Measurements from ENCODE around the gene ECEL1.
"Not testable (repeated sequence)": the region's sequence is repeated elsewhere in the genome, so short reads cannot be mapped to it uniquely, and the experiment has no call there.

Gene ECEL1

GRCh38 chr2:232449964-232450363, 37.7 kb downstream of the ECEL1 start:
- no peak for DNase-seq (ENCODE audit: low read depth)
- no peak overlapping the region for H3K4me3 ChIP-seq (replicated peaks; ENCODE audit: low read depth, low read length)
- no peak for TF ChIP-seq CTCF (IDR thresholded peaks at IDR 0.05; ENCODE audit: low read length, missing control alignments)

- no peak for DNase-seq (ENCODE audit: low read depth)
- H3K4me3 ChIP-seq (replicated peaks; ENCODE audit: low read depth, low read length), result no peak overlapping the region
- TF ChIP-seq CTCF (IDR thresholded peaks at IDR 0.05; ENCODE audit: low read length, missing control alignments), result no peak
Measured at GRCh38 chr2:232448304-232448690, 39.3 kb downstream of the ECEL1 start.

GRCh38 chr2:232447638-232448303, 39.9 kb downstream of the ECEL1 start:
- no peak for TF ChIP-seq CTCF (IDR thresholded peaks at IDR 0.05; ENCODE audit: low read length, missing control alignments)
- no peak overlapping the region for H3K4me3 ChIP-seq (replicated peaks; ENCODE audit: low read depth, low read length)
- DNase-seq (ENCODE audit: low read depth), result no peak

- H3K4me3 ChIP-seq (replicated peaks; ENCODE audit: low read depth, low read length), result no peak overlapping the region
- DNase-seq (ENCODE audit: low read depth), result no peak
- TF ChIP-seq CTCF (IDR thresholded peaks at IDR 0.05; ENCODE audit: low read length, missing control alignments), result no peak
Measured at GRCh38 chr2:232447091-232447620, 40.5 kb downstream of the ECEL1 start.

GRCh38 chr2:232446266-232446777, 41.3 kb downstream of the ECEL1 start:
- H3K4me3 ChIP-seq (replicated peaks; ENCODE audit: low read depth, low read length); DNase-seq (ENCODE audit: low read depth): not testable (repeated sequence)

GRCh38 chr2:232445149-232445885, 42.3 kb downstream of the ECEL1 start:
- not testable (repeated sequence) for H3K4me3 ChIP-seq (replicated peaks; ENCODE audit: low read depth, low read length); DNase-seq (ENCODE audit: low read depth)

GRCh38 chr2:232444409-232445148, 43.1 kb downstream of the ECEL1 start:
- no peak overlapping the region for H3K4me3 ChIP-seq (replicated peaks; ENCODE audit: low read depth, low read length)
- TF ChIP-seq CTCF (IDR thresholded peaks at IDR 0.05; ENCODE audit: low read length, missing control alignments), result peak; percentile 69

GRCh38 chr2:232443669-232444408, 43.8 kb downstream of the ECEL1 start:
- not testable (repeated sequence) for H3K4me3 ChIP-seq (replicated peaks; ENCODE audit: low read depth, low read length); DNase-seq (ENCODE audit: low read depth)

More at GRCh38 chr2:232444409-232445148, 43.1 kb downstream of the ECEL1 start:
- peak; percentile 65 for DNase-seq (ENCODE audit: low read depth)

- DNase-seq (ENCODE audit: low read depth); H3K4me3 ChIP-seq (replicated peaks; ENCODE audit: low read depth, low read length): not testable (repeated sequence)
Measured at GRCh38 chr2:232443047-232443446, 44.6 kb downstream of the ECEL1 start.

- DNase-seq (ENCODE audit: low read depth), result not testable (repeated sequence)
Measured at GRCh38 chr2:232442431-232442830, 45.2 kb downstream of the ECEL1 start.

GRCh38 chr2:232441922-232442321, 45.7 kb downstream of the ECEL1 start:
- H3K4me3 ChIP-seq (replicated peaks; ENCODE audit: low read depth, low read length); DNase-seq (ENCODE audit: low read depth): not testable (repeated sequence)

More at GRCh38 chr2:232442431-232442830, 45.2 kb downstream of the ECEL1 start:
- H3K4me3 ChIP-seq (replicated peaks; ENCODE audit: low read depth, low read length), result not testable (repeated sequence)
